Neural cell (in vitro differentiated cells): Measurements from ENCODE around the gene TSPAN9. TPM values are rescaled to one million over a fixed set of nuclear protein-coding genes. Genes with fewer than 3 reads are reported as not detected.

Experiments used
- H2AFZ ChIP-seq: fragments of 200-600, 300-800 bp; sonication (generic), shearing (Covaris generic); 2 replicates; pipeline ENCODE4 v1.6.0; 2014; ENCODE audit warnings: low read depth, mild to moderate bottlenecking, antibody characterized with exemption, low read length, moderate library complexity
- H3F3A ChIP-seq: fragments of 200-600 bp; shearing (Covaris generic); 2 replicates; pipeline ENCODE4 v1.6.1; 2016; ENCODE audit warnings: mild to moderate bottlenecking, moderate library complexity, mixed read lengths, antibody characterized with exemption, low read length; ENCODE audit not compliant: insufficient read depth, poor library complexity, severe bottlenecking
- H3K27ac ChIP-seq: fragments of 200-600, 300-800 bp; sonication (generic), shearing (Covaris generic); 2 replicates; pipeline ENCODE4 v1.5.1; 2014; ENCODE audit warnings: mild to moderate bottlenecking, low read length, moderate library complexity
- H3K27me3 ChIP-seq: fragments of 300-800, 200-600 bp; sonication (generic), shearing (Covaris generic); 2 replicates; pipeline ENCODE4 v1.6.0; 2014; ENCODE audit warnings: mild to moderate bottlenecking, low read depth, low read length, moderate library complexity; ENCODE audit not compliant: insufficient read depth
- H3K36me3 ChIP-seq: fragments of 300-800, 200-600 bp; sonication (generic), shearing (Covaris generic); 2 replicates; pipeline ENCODE4 v1.5.1; 2014; ENCODE audit warnings: mild to moderate bottlenecking, antibody characterized with exemption, low read length, moderate library complexity; ENCODE audit not compliant: insufficient read depth
- H3K4me2 ChIP-seq: fragments of 300-800, 200-600 bp; sonication (generic), shearing (Covaris generic); 2 replicates; pipeline ENCODE4 v1.6.0; 2014; ENCODE audit warnings: mild to moderate bottlenecking, low read length
- H3K4me3 ChIP-seq: fragments of 300-800, 200-600 bp; sonication (generic), shearing (Covaris generic); 2 replicates; pipeline ENCODE4 v1.5.1; 2014; ENCODE audit warnings: mild to moderate bottlenecking, low read length, moderate library complexity
- H3K79me2 ChIP-seq: fragments of 200-600 bp; shearing (Covaris generic); replicated peaks from 2 replicates; pipeline ENCODE4 v1.6.0; 2014; ENCODE audit warnings: mild to moderate bottlenecking, low read length, moderate library complexity; ENCODE audit not compliant: insufficient read depth
- H3K9ac ChIP-seq: fragments of 300-800, 200-600 bp; sonication (generic), shearing (Covaris generic); 2 replicates; pipeline ENCODE4 v1.6.1; 2016; ENCODE audit warnings: mild to moderate bottlenecking, low read length, mixed read lengths
- H3K9me2 ChIP-seq: fragments of 200-600 bp; shearing (Covaris generic); 2 replicates; pipeline ENCODE4 v1.6.1; 2016; ENCODE audit warnings: mild to moderate bottlenecking, low read length, mixed read lengths; ENCODE audit not compliant: insufficient read depth
- H3K9me3 ChIP-seq: fragments of 200-600, 300-800 bp; sonication (generic), shearing (Covaris generic); 2 replicates; pipeline ENCODE4 v1.6.1; 2016; ENCODE audit warnings: mild to moderate bottlenecking, mixed run types, low read length, moderate library complexity, mixed read lengths
- H4K20me1 ChIP-seq: fragments of 200-600 bp; shearing (Covaris generic); 2 replicates; pipeline ENCODE4 v1.6.1; 2016; ENCODE audit warnings: mild to moderate bottlenecking, mixed run types; ENCODE audit not compliant: insufficient read depth
- EP300 ChIP-seq: fragments of 450-650 bp; conservative IDR thresholded peaks from 2 replicates; pipeline ENCODE4 v1.6.1; 2014; ENCODE audit warnings: antibody characterized with exemption, mild to moderate bottlenecking, moderate library complexity; ENCODE audit not compliant: poor library complexity, severe bottlenecking
- EZH2 ChIP-seq: fragments of 200-600, 300-800 bp; shearing (Covaris generic), sonication (generic); IDR thresholded peaks from 2 replicates; pipeline ENCODE4 v1.6.1; 2014; ENCODE audit warnings: antibody characterized with exemption, low read length, borderline replicate concordance, mild to moderate bottlenecking; ENCODE audit not compliant: insufficient read depth, poor library complexity, severe bottlenecking
- MXI1 ChIP-seq: fragments of 450-650 bp; conservative IDR thresholded peaks from 2 replicates; pipeline ENCODE4 v1.6.1; 2014; ENCODE audit warnings: antibody characterized with exemption, mild to moderate bottlenecking; ENCODE audit not compliant: poor library complexity, severe bottlenecking
- POLR2AphosphoS5 ChIP-seq: IDR thresholded peaks from 2 replicates; pipeline ENCODE4 v1.6.1; 2012
- RAD21 ChIP-seq: fragments of 450-650 bp; conservative IDR thresholded peaks from 2 replicates; pipeline ENCODE4 v1.6.1; 2014; ENCODE audit warnings: antibody characterized with exemption, mild to moderate bottlenecking, moderate library complexity
- SMC3 ChIP-seq: fragments of 450-650 bp; conservative IDR thresholded peaks from 2 replicates; pipeline ENCODE4 v1.6.1; 2014; ENCODE audit warnings: antibody characterized with exemption, mild to moderate bottlenecking, moderate library complexity; ENCODE audit not compliant: poor library complexity
- TAF1 ChIP-seq: IDR thresholded peaks from 2 replicates; pipeline ENCODE4 v1.6.1; 2012; ENCODE audit warnings: low read depth
- polyA plus RNA-seq: library from polyadenylated mRNA; depleted of rRNA; stranded (reverse); fragments of >200 nt; gene quantifications from 2 replicates; pipeline ENCODE4 v1.2.3, GENCODE V29; 2014
- TF ChIP-seq, protein P1 (sequence below): fragments of 450-650 bp; IDR thresholded peaks from 2 replicates; pipeline ENCODE4 v1.5.1; 2014; ENCODE audit warnings: antibody characterized with exemption, mild to moderate bottlenecking, moderate library complexity; ENCODE audit not compliant: poor library complexity, severe bottlenecking
- TF ChIP-seq, protein P2 (sequence below): IDR thresholded peaks from 2 replicates; pipeline ENCODE4 v1.6.1; 2012; ENCODE audit warnings: borderline replicate concordance

TSPAN9 gene
- polyA plus RNA-seq, 1 donor from 2014 or later = 11.9 TPM

GRCh38 chr12:3047961-3048360 lies 29.2 kb upstream of the TSPAN9 start:
- Histone ChIP-seq H3K4me2 (no peak overlapping the region), H3K9me3 (no peaks in the 10 kb centered on the region), H3K9ac (no peak overlapping the region), H4K20me1 (no peaks in the 10 kb centered on the region), H3K4me3 (no peak overlapping the region), H3K36me3 (no peaks in the 10 kb centered on the region), H3K79me2 (no peaks in the 10 kb centered on the region), H3K9me2 (no peaks in the 10 kb centered on the region), H2AFZ (no peak overlapping the region), H3F3A (no peaks in the 10 kb centered on the region), H3K27me3 (no peaks in the 10 kb centered on the region), H3K27ac (no peak overlapping the region)
- TF ChIP-seq MXI1 (no peak), EZH2 (no peak), SMC3 (no peak), TAF1 (no peak), RAD21 (no peak), EP300 (no peak), POLR2AphosphoS5 (no peak)
- TF ChIP-seq, protein P1, sequence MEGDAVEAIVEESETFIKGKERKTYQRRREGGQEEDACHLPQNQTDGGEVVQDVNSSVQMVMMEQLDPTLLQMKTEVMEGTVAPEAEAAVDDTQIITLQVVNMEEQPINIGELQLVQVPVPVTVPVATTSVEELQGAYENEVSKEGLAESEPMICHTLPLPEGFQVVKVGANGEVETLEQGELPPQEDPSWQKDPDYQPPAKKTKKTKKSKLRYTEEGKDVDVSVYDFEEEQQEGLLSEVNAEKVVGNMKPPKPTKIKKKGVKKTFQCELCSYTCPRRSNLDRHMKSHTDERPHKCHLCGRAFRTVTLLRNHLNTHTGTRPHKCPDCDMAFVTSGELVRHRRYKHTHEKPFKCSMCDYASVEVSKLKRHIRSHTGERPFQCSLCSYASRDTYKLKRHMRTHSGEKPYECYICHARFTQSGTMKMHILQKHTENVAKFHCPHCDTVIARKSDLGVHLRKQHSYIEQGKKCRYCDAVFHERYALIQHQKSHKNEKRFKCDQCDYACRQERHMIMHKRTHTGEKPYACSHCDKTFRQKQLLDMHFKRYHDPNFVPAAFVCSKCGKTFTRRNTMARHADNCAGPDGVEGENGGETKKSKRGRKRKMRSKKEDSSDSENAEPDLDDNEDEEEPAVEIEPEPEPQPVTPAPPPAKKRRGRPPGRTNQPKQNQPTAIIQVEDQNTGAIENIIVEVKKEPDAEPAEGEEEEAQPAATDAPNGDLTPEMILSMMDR = no peak
- TF ChIP-seq, protein P2, sequence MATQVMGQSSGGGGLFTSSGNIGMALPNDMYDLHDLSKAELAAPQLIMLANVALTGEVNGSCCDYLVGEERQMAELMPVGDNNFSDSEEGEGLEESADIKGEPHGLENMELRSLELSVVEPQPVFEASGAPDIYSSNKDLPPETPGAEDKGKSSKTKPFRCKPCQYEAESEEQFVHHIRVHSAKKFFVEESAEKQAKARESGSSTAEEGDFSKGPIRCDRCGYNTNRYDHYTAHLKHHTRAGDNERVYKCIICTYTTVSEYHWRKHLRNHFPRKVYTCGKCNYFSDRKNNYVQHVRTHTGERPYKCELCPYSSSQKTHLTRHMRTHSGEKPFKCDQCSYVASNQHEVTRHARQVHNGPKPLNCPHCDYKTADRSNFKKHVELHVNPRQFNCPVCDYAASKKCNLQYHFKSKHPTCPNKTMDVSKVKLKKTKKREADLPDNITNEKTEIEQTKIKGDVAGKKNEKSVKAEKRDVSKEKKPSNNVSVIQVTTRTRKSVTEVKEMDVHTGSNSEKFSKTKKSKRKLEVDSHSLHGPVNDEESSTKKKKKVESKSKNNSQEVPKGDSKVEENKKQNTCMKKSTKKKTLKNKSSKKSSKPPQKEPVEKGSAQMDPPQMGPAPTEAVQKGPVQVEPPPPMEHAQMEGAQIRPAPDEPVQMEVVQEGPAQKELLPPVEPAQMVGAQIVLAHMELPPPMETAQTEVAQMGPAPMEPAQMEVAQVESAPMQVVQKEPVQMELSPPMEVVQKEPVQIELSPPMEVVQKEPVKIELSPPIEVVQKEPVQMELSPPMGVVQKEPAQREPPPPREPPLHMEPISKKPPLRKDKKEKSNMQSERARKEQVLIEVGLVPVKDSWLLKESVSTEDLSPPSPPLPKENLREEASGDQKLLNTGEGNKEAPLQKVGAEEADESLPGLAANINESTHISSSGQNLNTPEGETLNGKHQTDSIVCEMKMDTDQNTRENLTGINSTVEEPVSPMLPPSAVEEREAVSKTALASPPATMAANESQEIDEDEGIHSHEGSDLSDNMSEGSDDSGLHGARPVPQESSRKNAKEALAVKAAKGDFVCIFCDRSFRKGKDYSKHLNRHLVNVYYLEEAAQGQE = no peak

DNA sequence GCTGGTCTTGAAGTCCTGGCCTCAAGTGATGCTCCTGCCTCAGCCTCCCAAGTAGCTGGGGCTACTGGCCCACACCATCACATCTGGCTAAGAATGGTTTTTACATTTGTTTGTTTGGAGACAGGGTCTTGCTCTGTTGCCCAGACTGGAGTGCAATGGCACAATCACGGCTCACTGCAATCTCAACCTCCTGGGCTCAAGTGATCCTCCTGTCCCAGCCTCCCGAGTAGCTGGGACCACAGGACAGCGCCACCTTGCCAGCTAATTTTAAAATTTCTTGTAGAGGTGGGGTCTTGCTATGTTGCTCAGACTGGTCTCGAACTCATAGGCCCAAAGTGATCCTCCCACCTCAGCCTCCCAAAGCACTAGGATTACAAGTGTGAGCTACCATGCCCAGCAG lies 28.6 kb upstream of the TSPAN9 start:
- H3K9me3 ChIP-seq = no peaks in the 10 kb centered on the region
- H2AFZ ChIP-seq = no peak overlapping the region
- H4K20me1 ChIP-seq = no peaks in the 10 kb centered on the region
- no peak overlapping the region for H3K27ac ChIP-seq
- H3K27me3 ChIP-seq = no peaks in the 10 kb centered on the region
- H3K79me2 ChIP-seq = no peaks in the 10 kb centered on the region
- H3K36me3 ChIP-seq = no peaks in the 10 kb centered on the region
- H3K4me2 ChIP-seq = no peak overlapping the region
- no peaks in the 10 kb centered on the region for H3K9me2 ChIP-seq
- no peak overlapping the region for H3K9ac ChIP-seq
- no peak overlapping the region for H3K4me3 ChIP-seq
- no peaks in the 10 kb centered on the region for H3F3A ChIP-seq
- TF ChIP-seq SMC3 (no peak), MXI1 (no peak), EP300 (no peak), POLR2AphosphoS5 (no peak), RAD21 (no peak)
- TF ChIP-seq, protein P1 = no peak
